OCI-LY3 (cell line): ENCODE measurements around the gene PXDN.

ENCODE experiments used
- H2AFZ ChIP-seq: fragments of 200-600, 300-600 bp; shearing (Covaris generic); 2 replicates; pipeline ENCODE4 v1.6.0; 2014; ENCODE audit warnings: antibody characterized with exemption, low read depth, low read length
- H3K27ac ChIP-seq: fragments of 200-600, 300-600 bp; sonication (generic); 2 replicates; pipeline ENCODE4 v1.5.1; 2014; ENCODE audit warnings: mild to moderate bottlenecking, low read length, moderate library complexity, mixed read lengths
- H3K27me3 ChIP-seq: fragments of 200-600, 300-600 bp; sonication (generic); 2 replicates; pipeline ENCODE4 v1.6.1; 2014; ENCODE audit warnings: low read depth, low read length, mixed read lengths
- H3K36me3 ChIP-seq: fragments of 200-600, 300-600 bp; sonication (generic); replicated peaks from 2 replicates; pipeline ENCODE3; 2014; ENCODE audit warnings: low read depth, low read length, mixed read lengths
- H3K4me1 ChIP-seq: fragments of 300-600, 200-600 bp; sonication (generic); 2 replicates; pipeline ENCODE4 v1.6.1; 2014; ENCODE audit warnings: low read length, mixed read lengths
- H3K4me2 ChIP-seq: fragments of 200-600, 300-600 bp; sonication (generic); 2 replicates; pipeline ENCODE4 v1.6.1; 2014; ENCODE audit warnings: low read length, mixed read lengths
- H3K4me3 ChIP-seq: fragments of 300-600, 200-600 bp; sonication (generic); 2 replicates; pipeline ENCODE4 v1.5.1; 2014; ENCODE audit warnings: antibody characterized with exemption, mild to moderate bottlenecking, low read length, moderate library complexity
- H3K79me2 ChIP-seq: fragments of 300-600, 200-600 bp; shearing (Covaris generic); 2 replicates; pipeline ENCODE4 v1.6.1; 2014; ENCODE audit warnings: mild to moderate bottlenecking, low read length, mixed read lengths
- H3K9ac ChIP-seq: fragments of 300-600, 200-600 bp; shearing (Covaris generic); 2 replicates; pipeline ENCODE4 v1.6.0; 2014; ENCODE audit warnings: mild to moderate bottlenecking, low read length, moderate library complexity
- H3K9me3 ChIP-seq: fragments of 200-600, 300-600 bp; shearing (Covaris generic); 2 replicates; pipeline ENCODE4 v1.6.1; 2014; ENCODE audit warnings: low read length, mixed read lengths; ENCODE audit not compliant: insufficient read depth
- H4K20me1 ChIP-seq: fragments of 200-600, 300-600 bp; sonication (generic); 2 replicates; pipeline ENCODE4 v1.6.1; 2016; ENCODE audit warnings: low read length, mixed read lengths; ENCODE audit not compliant: insufficient read depth
- EZH2phosphoT487 ChIP-seq: fragments of 200-600 bp; shearing (Covaris generic); IDR thresholded peaks from 2 replicates; pipeline ENCODE4 v1.6.1; 2018; ENCODE audit warnings: antibody characterized with exemption, mixed run types, low read depth
- TF ChIP-seq, protein P1 (sequence below): fragments of 200-600, 300-600 bp; sonication (generic); IDR thresholded peaks from 2 replicates; pipeline ENCODE4 v1.5.1; 2014; ENCODE audit warnings: antibody characterized with exemption, low read length, low read depth

Gene PXDN

DNA sequence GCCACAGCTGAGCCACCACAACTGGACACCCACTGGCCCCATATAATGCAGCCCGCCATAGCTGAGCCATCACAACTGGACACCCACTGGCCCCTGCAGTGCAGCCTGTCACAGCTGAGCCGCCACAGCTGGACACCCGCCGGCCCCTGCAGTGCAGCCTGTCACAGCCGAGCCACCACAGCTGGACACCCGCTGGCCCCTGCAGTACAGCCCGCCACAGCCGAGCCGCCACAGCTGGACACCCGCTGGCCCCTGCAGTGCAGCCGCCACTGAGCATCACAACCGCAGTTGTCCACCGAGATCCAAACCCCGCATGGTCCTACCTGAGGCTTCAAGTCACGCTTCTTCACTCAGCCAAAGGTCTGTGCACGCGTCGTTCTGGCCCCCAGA lies 134.2 kb downstream of the PXDN start:
- H3K27me3 ChIP-seq, result no peaks in the 10 kb centered on the region
- H3K4me1 ChIP-seq, result peaks cover 81% of the 10 kb centered on the region
- no peaks in the 10 kb centered on the region for H3K9me3 ChIP-seq
- H3K79me2 ChIP-seq, result no peaks in the 10 kb centered on the region
- no peak overlapping the region for H2AFZ ChIP-seq
- 0 out of 2 replicates have a peak overlapping the region, but pooled peaks have one; percentile 5 for H3K4me3 ChIP-seq
- no peak overlapping the region; the same call in 1 of the 2 replicates for H3K9ac ChIP-seq
- no peaks in the 10 kb centered on the region for H4K20me1 ChIP-seq
- H3K27ac ChIP-seq, result peak overlapping the region; percentile 75
- no peaks in the 10 kb centered on the region for H3K36me3 ChIP-seq
- peak overlapping the region; percentile 56 for H3K4me2 ChIP-seq
- TF ChIP-seq, protein P1, sequence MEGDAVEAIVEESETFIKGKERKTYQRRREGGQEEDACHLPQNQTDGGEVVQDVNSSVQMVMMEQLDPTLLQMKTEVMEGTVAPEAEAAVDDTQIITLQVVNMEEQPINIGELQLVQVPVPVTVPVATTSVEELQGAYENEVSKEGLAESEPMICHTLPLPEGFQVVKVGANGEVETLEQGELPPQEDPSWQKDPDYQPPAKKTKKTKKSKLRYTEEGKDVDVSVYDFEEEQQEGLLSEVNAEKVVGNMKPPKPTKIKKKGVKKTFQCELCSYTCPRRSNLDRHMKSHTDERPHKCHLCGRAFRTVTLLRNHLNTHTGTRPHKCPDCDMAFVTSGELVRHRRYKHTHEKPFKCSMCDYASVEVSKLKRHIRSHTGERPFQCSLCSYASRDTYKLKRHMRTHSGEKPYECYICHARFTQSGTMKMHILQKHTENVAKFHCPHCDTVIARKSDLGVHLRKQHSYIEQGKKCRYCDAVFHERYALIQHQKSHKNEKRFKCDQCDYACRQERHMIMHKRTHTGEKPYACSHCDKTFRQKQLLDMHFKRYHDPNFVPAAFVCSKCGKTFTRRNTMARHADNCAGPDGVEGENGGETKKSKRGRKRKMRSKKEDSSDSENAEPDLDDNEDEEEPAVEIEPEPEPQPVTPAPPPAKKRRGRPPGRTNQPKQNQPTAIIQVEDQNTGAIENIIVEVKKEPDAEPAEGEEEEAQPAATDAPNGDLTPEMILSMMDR, result no peak
- TF ChIP-seq EZH2phosphoT487, result no peak

DNA sequence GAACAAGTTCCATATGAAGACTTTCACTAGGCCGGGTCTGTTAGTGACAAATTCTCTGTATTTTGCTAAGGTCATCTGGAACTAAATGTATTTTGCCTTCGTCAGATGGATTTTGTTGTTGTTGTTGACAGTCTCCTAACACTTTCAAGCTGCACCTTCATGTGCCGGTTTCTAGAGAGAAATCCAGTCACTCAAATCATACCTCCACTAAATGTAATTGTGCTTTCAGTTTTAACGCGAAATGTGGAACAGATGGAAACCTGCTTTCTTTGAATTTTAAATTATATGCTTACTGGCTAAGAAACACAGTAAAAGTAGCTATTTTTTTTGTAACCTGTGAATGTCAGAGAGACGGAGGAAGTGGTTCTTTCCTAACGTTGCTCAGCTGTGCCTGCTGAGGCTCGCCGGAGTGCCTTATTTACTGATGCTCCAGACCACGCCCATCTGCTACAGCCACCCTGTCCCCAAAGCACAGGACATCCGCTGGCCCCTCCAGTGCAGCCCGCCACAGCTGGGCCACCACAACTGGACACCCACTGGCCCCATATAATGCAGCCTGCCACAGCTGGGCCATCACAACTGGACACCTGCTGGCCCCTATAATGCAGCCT lies 134.7 kb downstream of the PXDN start:
- no peaks in the 10 kb centered on the region for H3K36me3 ChIP-seq
- TF ChIP-seq EZH2phosphoT487, result no peak
- TF ChIP-seq, protein P1, result no peak
- H3K27ac ChIP-seq, result peak overlapping the region; percentile 75
- no peaks in the 10 kb centered on the region for H3K79me2 ChIP-seq
- peak overlapping the region; percentile 35; the same call in 1 of the 2 replicates for H2AFZ ChIP-seq
- H3K27me3 ChIP-seq, result no peaks in the 10 kb centered on the region
- H3K4me1 ChIP-seq, result peaks cover 81% of the 10 kb centered on the region
- H3K9ac ChIP-seq, result peak overlapping the region; percentile 28
- no peaks in the 10 kb centered on the region for H4K20me1 ChIP-seq
- H3K9me3 ChIP-seq, result no peaks in the 10 kb centered on the region
- peak overlapping the region; percentile 56 for H3K4me2 ChIP-seq
- H3K4me3 ChIP-seq, result peak overlapping the region; percentile 31

DNA sequence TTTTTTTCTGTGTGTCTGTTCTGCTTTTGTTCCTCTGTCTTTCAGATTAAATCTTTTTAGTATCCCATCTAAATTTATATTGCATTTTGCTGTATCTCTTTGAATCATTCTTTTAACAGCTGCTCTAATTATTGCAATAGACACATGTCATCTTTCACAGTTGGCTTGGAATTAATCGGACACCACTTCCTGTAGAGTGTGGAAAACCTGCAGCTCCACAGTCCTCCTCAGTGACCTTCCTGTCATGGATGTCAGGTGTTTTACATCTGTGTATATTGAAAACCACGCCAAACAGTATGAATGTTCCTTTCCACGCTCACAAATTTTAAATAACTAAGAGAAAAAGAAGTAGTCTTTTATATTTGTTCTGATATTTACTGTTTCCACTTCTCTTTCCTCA lies 135.3 kb downstream of the PXDN start:
- no peaks in the 10 kb centered on the region for H3K79me2 ChIP-seq
- H3K4me1 ChIP-seq, result peaks cover 81% of the 10 kb centered on the region

DNA sequence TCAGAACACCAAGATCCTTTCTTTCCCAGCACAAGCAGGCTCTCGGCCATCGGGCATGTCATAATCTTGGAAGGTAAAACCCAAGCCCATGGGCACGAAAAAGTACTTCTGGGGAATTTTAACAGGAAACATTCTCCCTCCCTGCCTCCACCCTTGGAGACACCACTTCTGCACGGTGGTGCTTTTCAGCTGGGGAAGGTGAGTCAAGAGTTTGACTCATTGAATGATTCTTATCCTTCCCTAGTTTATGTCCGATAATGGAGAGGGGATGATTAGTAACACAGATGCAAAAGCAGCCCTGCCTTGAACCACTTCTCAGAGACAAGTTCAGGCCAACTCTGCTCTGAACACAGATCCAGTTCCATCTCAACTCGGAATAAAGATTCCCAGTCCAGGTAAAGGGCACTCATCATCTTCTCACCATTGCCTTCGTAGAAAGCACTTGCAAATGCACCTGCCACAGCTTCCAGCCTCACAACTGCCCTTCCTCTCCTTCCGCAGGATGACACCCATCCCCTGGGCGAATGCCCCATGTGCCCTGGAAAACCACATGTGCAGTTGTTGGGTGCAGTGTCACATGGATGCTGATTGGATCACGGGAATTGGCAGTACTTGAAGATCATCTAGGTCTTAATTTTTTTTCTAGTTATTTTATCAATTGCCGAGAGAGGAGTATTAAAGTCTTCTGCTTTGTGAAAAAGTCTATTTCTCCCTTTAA lies 136.2 kb downstream of the PXDN start:
- Histone ChIP-seq H3K27me3 (no peaks in the 10 kb centered on the region), H3K36me3 (no peaks in the 10 kb centered on the region), H3K9ac (no peak overlapping the region), H2AFZ (no peak overlapping the region), H3K9me3 (no peaks in the 10 kb centered on the region), H3K4me3 (no peak overlapping the region), H4K20me1 (no peaks in the 10 kb centered on the region), H3K79me2 (no peaks in the 10 kb centered on the region), H3K4me1 (peaks cover 75% of the 10 kb centered on the region), H3K4me2 (no peak overlapping the region), H3K27ac (peak overlapping the region; percentile 94; the same call in 1 of the 2 replicates)
- TF ChIP-seq, protein P1, result no peak
- TF ChIP-seq EZH2phosphoT487, result no peak

More for the DNA sequence above, 135.3 kb downstream of the PXDN start:
- Histone ChIP-seq H4K20me1 (no peaks in the 10 kb centered on the region), H3K4me3 (peak overlapping the region; percentile 31), H3K36me3 (no peaks in the 10 kb centered on the region), H3K27ac (peak overlapping the region; percentile 75), H3K27me3 (no peaks in the 10 kb centered on the region), H2AFZ (no peak overlapping the region), H3K9me3 (no peaks in the 10 kb centered on the region), H3K4me2 (peak overlapping the region; percentile 56), H3K9ac (peak overlapping the region; percentile 28)
- TF ChIP-seq, protein P1, result no peak
- TF ChIP-seq EZH2phosphoT487, result no peak
